Heart right ventricle (tissue), 16 donors: ENCODE measurements around the gene NDUFAB1. TPM values are rescaled to one million over a fixed set of nuclear protein-coding genes. Genes with fewer than 3 reads are reported as not detected.
A peak's percentile ranks its signal among the peaks of the same experiment; 100 is the strongest.

Experiments used
- ATAC-seq, 8 donors: fragments of 200-7000 bp; cut with Tn5 transposase; one replicate each; pipeline ENCODE4 v1.9.1; 2020; ENCODE audit warnings: mild to moderate bottlenecking in 8 of 8, moderate library complexity in 8 of 8, moderate number of reproducible peaks in 1 of 8
- DNase-seq, 2 donors: peaks; one replicate each; pipeline ENCODE4 v3.0.0-alpha.2; 2020
- H3K27ac ChIP-seq, 10 donors: fragments of 200-600 bp; sonication (generic) in 2 of 10; one replicate each; pipeline versions ENCODE4 v1.5.0 to v1.8.0; 2020 to 2022; ENCODE audit warnings: mild to moderate bottlenecking in 3 of 10
- H3K27me3 ChIP-seq, 7 donors: fragments of 200-600 bp; one replicate each; pipeline ENCODE4 v1.8.0; 2021 to 2022; ENCODE audit warnings: mild to moderate bottlenecking in 2 of 7
- H3K36me3 ChIP-seq, 9 donors: fragments of 200-600 bp; sonication (generic) in 1 of 9; one replicate each; pipeline versions ENCODE4 v1.5.0 to v1.8.0; 2020 to 2022; ENCODE audit warnings: mild to moderate bottlenecking in 2 of 9
- H3K4me1 ChIP-seq, 9 donors: fragments of 200-600 bp; sonication (generic) in 1 of 9; one replicate each; pipeline versions ENCODE4 v1.5.0 to v1.8.0; 2020 to 2022; ENCODE audit warnings: mild to moderate bottlenecking in 4 of 9
- H3K4me3 ChIP-seq, 10 donors: fragments of 200-600 bp; sonication (generic) in 2 of 10; one replicate each; pipeline versions ENCODE4 v1.5.0 to v1.8.0; 2020 to 2022; ENCODE audit warnings: mild to moderate bottlenecking in 7 of 10, moderate library complexity in 2 of 10
- H3K9me3 ChIP-seq, 11 donors: fragments of 200-600 bp in 10 of 11; sonication (generic) in 2 of 11; one replicate each; pipeline versions ENCODE4 v1.5.0 to v1.8.0; 2013 to 2022; ENCODE audit warnings: mild to moderate bottlenecking in 2 of 11, control low read depth in 1 of 11, moderate library complexity in 1 of 11
- WGBS, 2 donors: extraction: QIAGEN DNeasy Blood & Tissue Kit; methylation state at CpG; one replicate each; pipeline ENCODE4 v1.1.7; 2013; ENCODE audit warnings: inconsistent platforms in 1 of 2; 5-methylcytosine and 5-hydroxymethylcytosine counted together
- intact Hi-C, 10 donors: fragments of 100-400 bp; cut with DNase I; formaldehyde crosslinking; loops; one replicate each; pipeline versions ENCODE4 v1.11.1 to v1.14.2; 2022
- polyA plus RNA-seq, 2 donors: library from polyadenylated mRNA; stranded (reverse); fragments of 200-250 nt; gene quantifications; one replicate each; pipeline ENCODE4 v1.2.3, GENCODE V29; 2013
- total RNA-seq, 10 donors: library from RNA; stranded (reverse); fragmentation: NEBNext Ultra II Directional in 3 of 10; extraction: Animal tissue kit (Norgen Biotek cat#: 25700) in 3 of 10; gene quantifications; one replicate each; pipeline versions ENCODE4 v1.2.1 to v1.2.4, GENCODE V29; 2021 to 2023
- TF ChIP-seq, protein P1 (sequence below), 9 donors: fragments of 200-600 bp; sonication (generic) in 2 of 9; IDR thresholded peaks; one replicate each; pipeline versions ENCODE4 v1.5.0 to v1.8.0; 2021 to 2022; ENCODE audit warnings: antibody characterized with exemption in 9 of 9, mild to moderate bottlenecking in 5 of 9, moderate library complexity in 1 of 9
- donor health status: Arrhythmogenic right ventricular cardiomyopathy.
- donor health status: ischemic (EF 13 %, LVEDD 7.1; RV severe dilation, severe dysfunction).
- donor health status: healthy with polysubstance abuse.
- donor health status: DM: no; HTN: yes; CAD: no.
- donor health status: DM: no; HTN: no; CAD: no.
- donor health status: ischemic (EF 25% LVEDD 6.9; RV normal size, moderate dysfunction).
- donor health status: ischemic (EF 25% LVEDD 5.7; RV mildly dilated, moderate dysfunction).
- donor health status: healthy.
- donor health status: DM: yes; HTN: yes; CAD: no.
- donor health status: Ischemic cardiomyopathy.
- donor health status: ischemic (EF 35%, LVEDD 5.7; RV mildly dilated, moderate dysfunction).
- donor health status: nonischemic (EF 11% LVEDD 7.7; RV severe dilation, severe dysfunction).
- donor health status: DM: yes; HTN: yes; CAD: no.
- donor health status: PGD.
- donor health status: ischemic (EF 29% LVEDD 5.4; RV normal size, mild dysfunction).
- donor health status: nonischemic (EF 23%, LVEDD 6.1; RV moderate dilation, normal function).

NDUFAB1 gene
- total and polyA plus RNA-seq, 12 donors: 211 to 592 (median 418) TPM

DNA sequence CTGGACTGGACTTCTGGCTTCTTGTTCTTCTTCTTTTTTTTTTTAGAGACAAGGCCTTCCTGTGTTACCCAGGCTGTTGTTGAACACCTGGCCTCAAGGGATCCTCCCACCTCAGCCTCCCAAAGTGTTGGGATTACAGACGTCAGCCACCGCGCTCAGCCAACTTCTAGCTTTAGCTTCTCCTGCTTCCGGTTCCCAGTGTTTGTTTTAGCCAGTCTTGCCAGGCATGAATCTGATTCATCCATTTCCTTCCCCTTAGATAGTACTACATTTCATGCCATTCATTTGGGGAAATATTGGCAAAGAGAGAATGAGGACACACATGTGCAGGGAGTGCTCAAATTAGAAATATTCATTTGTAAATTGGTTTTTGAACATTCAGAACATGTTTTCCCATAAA is 12.1 kb upstream of the NDUFAB1 start:
- Histone ChIP-seq H3K27ac (peak overlapping the region in 1 of 10 donors; percentile 50), H3K9me3 (no peaks in the 10 kb centered on the region), H3K4me1 (peaks cover 0 to 11% (median 0%) of the 10 kb centered on the region in 9 donors), H3K27me3 (no peaks in the 10 kb centered on the region), H3K4me3 (no peak overlapping the region), H3K36me3 (peaks cover 0 to 93% (median 18%) of the 10 kb centered on the region in 9 donors)
- TF ChIP-seq, protein P1, sequence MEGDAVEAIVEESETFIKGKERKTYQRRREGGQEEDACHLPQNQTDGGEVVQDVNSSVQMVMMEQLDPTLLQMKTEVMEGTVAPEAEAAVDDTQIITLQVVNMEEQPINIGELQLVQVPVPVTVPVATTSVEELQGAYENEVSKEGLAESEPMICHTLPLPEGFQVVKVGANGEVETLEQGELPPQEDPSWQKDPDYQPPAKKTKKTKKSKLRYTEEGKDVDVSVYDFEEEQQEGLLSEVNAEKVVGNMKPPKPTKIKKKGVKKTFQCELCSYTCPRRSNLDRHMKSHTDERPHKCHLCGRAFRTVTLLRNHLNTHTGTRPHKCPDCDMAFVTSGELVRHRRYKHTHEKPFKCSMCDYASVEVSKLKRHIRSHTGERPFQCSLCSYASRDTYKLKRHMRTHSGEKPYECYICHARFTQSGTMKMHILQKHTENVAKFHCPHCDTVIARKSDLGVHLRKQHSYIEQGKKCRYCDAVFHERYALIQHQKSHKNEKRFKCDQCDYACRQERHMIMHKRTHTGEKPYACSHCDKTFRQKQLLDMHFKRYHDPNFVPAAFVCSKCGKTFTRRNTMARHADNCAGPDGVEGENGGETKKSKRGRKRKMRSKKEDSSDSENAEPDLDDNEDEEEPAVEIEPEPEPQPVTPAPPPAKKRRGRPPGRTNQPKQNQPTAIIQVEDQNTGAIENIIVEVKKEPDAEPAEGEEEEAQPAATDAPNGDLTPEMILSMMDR (IDR thresholded peaks at IDR 0.05): no peak
- 53 to 64% methylated on average over 4 of the region's 4 CpGs for WGBS, 2 donors
- intact Hi-C loops: loop anchor here in 1 of 10 donors (10.0 kb wide), 1 partner anchor 57 kb away; no protein-coding TSS in a partner anchor
- ATAC-seq (peak in 1 of 8 donors; percentile 16), DNase-seq (peak in 1 of 2 donors; percentile 9)

DNA sequence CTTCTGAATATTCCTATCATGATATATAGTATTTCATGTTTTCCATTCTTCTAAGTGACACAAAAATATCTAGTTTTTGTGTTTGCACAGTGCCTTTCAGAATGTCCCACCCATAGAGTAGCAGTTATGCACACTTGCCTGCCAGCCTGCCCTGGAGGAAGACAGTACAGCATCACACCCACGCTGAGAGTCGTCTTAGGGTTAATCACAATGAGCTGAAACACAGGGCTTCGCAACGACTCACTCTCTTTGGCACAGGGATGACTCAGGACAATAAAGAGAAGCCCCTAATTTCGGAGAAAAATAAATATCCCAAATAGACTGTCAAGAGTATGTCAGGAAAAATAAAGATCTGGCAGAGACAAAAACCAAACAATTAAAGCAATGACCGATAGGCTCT is 11.6 kb upstream of the NDUFAB1 start:
- peaks cover 0 to 11% (median 0%) of the 10 kb centered on the region in 9 donors for H3K4me1 ChIP-seq
- H3K27me3 ChIP-seq: no peaks in the 10 kb centered on the region
- peaks cover 0 to 93% (median 18%) of the 10 kb centered on the region in 9 donors for H3K36me3 ChIP-seq
- H3K9me3 ChIP-seq: no peaks in the 10 kb centered on the region
- intact Hi-C loops: loop anchor here in 1 of 10 donors (10.0 kb wide), 1 partner anchor 57 kb away; no protein-coding TSS in a partner anchor
- DNase-seq (no peak), ATAC-seq (no peak)
- TF ChIP-seq, protein P1 (IDR thresholded peaks at IDR 0.05): no peak
- no peak overlapping the region for H3K4me3 ChIP-seq
- H3K27ac ChIP-seq: peak overlapping the region in 1 of 10 donors; percentile 50
- 77 to 83% methylated on average over 6 of the region's 6 CpGs for WGBS, 2 donors

GRCh38 chr16:23597003-23597756 is 1.1 kb upstream of the NDUFAB1 start:
- Histone ChIP-seq H3K27ac (peak overlapping the region in 4 of 10 donors; percentile 92 to 96 (median 94)), H3K9me3 (no peaks in the 10 kb centered on the region), H3K36me3 (peaks cover 0 to 44% (median 0%) of the 10 kb centered on the region in 9 donors), H3K27me3 (no peaks in the 10 kb centered on the region), H3K4me1 (peaks cover 7 to 40% (median 27%) of the 10 kb centered on the region in 9 donors), H3K4me3 (peak overlapping the region in 1 of 10 donors; percentile 95)
- ATAC-seq (peak in 2 of 8 donors; percentile 12 to 15), DNase-seq (peak in 1 of 2 donors; percentile 15)
- WGBS, 2 donors: 72 to 76% methylated on average over 11 of the region's 11 CpGs
- TF ChIP-seq, protein P1 (IDR thresholded peaks at IDR 0.05): peak in 5 of 9 donors; percentile 11 to 18 (median 13)
- intact Hi-C loops: loop anchor here in 4 of 10 donors (2.0 to 5.0 kb wide), 2 partner anchors 40 kb away; partner anchors contain the start of genes EARS2 (in 4 of the 4) and UBFD1 (in 4 of the 4)

DNA sequence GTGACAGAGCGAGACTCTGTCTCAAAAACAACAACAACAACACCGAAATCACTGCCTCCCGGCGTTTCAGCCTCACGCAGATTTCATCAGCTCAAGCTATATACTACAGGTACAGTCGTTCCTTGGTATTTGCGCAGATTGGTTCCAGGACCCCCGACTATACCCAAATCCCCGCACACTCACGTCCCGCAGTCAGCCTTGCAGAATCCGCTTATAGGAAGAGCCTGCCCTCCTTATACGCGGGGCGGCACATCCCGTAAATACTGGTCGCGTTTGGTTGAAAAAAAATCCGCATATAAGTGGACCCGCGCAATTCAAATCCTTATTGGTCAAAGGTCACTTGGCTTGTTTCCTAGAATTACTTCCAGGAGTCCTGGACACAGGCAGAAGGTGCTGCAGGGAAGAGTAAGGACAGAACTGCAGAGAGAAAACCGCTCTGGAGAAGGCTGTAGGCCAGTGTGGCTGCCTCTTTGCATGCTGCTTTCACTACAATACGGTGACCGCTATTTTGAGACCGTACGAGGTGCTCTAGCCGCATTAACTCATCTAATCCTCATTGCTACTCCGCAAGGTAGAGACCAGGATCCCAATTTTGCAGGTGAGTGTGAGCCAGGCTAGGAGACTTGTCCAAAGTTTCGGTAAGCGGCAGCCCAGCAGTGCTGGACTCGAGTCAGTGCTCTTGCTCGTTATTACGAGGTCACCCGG is 718 bp downstream of the NDUFAB1 start:
- Histone ChIP-seq H3K9me3 (no peaks in the 10 kb centered on the region), H3K4me3 (peak overlapping the region; percentile 55 to 100 (median 96)), H3K27me3 (no peaks in the 10 kb centered on the region), H3K27ac (peak overlapping the region; percentile 78 to 96 (median 94)), H3K36me3 (peaks cover 0 to 44% (median 14%) of the 10 kb centered on the region in 9 donors), H3K4me1 (peaks cover 7 to 46% (median 27%) of the 10 kb centered on the region in 9 donors)
- ATAC-seq (peak in 3 of 8 donors; percentile 10 to 19 (median 14)), DNase-seq (no peak)
- intact Hi-C loops: loop anchor here in 2 of 10 donors (2.0 to 5.0 kb wide), 2 partner anchors 31 to 38 kb away; partner anchors contain the start of genes EARS2 (in 1 of the 2) and UBFD1 (in 1 of the 2)
- WGBS, 2 donors: 14 to 18% methylated on average over 34 of the region's 34 CpGs
- TF ChIP-seq, protein P1 (IDR thresholded peaks at IDR 0.05): no peak
